GM18519 (cell line): ENCODE measurements around the gene SRC.

ENCODE experiments used
- ATAC-seq: cut with Tn5 transposase; IDR thresholded peaks from one replicate; pipeline ENCODE4 v1.9.1; 2021; ENCODE audit warnings: mild to moderate bottlenecking, moderate library complexity; ENCODE audit not compliant: unreplicated experiment, low FRiP score

The SRC gene

GRCh38 chr20:37406010-37406998 is 60.4 kb downstream of the SRC start:
- no peak for ATAC-seq

- ATAC-seq, result no peak
Measured at GRCh38 chr20:37407019-37407566, 61.2 kb downstream of the SRC start.

- no peak for ATAC-seq
Measured at GRCh38 chr20:37407573-37408002, 61.6 kb downstream of the SRC start.

GRCh38 chr20:37408302-37409193 is 62.6 kb downstream of the SRC start:
- no peak for ATAC-seq

- no peak for ATAC-seq
Measured at GRCh38 chr20:37411408-37412219, 65.7 kb downstream of the SRC start.

- no peak for ATAC-seq
Measured at GRCh38 chr20:37413023-37413334, 67.0 kb downstream of the SRC start.

- ATAC-seq, result no peak
Measured at GRCh38 chr20:37413379-37413778, 67.4 kb downstream of the SRC start.

GRCh38 chr20:37414224-37415035 is 68.5 kb downstream of the SRC start:
- no peak for ATAC-seq

GRCh38 chr20:37415118-37416085 is 69.5 kb downstream of the SRC start:
- ATAC-seq, result no peak

- ATAC-seq, result no peak
Measured at GRCh38 chr20:37416100-37416847, 70.3 kb downstream of the SRC start.

- ATAC-seq, result no peak
Measured at GRCh38 chr20:37416848-37417616, 71.1 kb downstream of the SRC start.

- ATAC-seq, result no peak
Measured at GRCh38 chr20:37417617-37418467, 71.9 kb downstream of the SRC start.

GRCh38 chr20:37418591-37419109 is 72.7 kb downstream of the SRC start:
- ATAC-seq, result no peak

GRCh38 chr20:37419307-37419706 is 73.4 kb downstream of the SRC start:
- ATAC-seq, result no peak

GRCh38 chr20:37419774-37420542 is 74.0 kb downstream of the SRC start:
- ATAC-seq, result no peak
